Measurements from ENCODE around the gene UBE2E2.

The UBE2E2 gene

GRCh38 chr3:23189187-23189586 is 13.9 kb upstream of the UBE2E2 start:
- Histone ChIP-seq H3K27me3 (ENCODE audit: control insufficient read depth, insufficient read depth, low read length) (no peaks in the 10 kb centered on the region), H3K36me3 (ENCODE audit: control insufficient read depth, insufficient read depth, low read length) (no peaks in the 10 kb centered on the region), H3K4me1 (ENCODE audit: control insufficient read depth, insufficient read depth, low read length) (no peaks in the 10 kb centered on the region), H3K9me3 (ENCODE audit: control insufficient read depth, insufficient read depth, low read length) (no peaks in the 10 kb centered on the region), H3K4me3 (ENCODE audit: low read length) (no peak overlapping the region), H3K27ac (ENCODE audit: low read length) (no peak overlapping the region)
- no peak for DNase-seq (ENCODE audit: low read depth, low spot score)
- WGBS (ENCODE audit: insufficient coverage, insufficient read length): no CpG with 5 or more reads among the region's 1 CpG

- H3K4me1 ChIP-seq (ENCODE audit: control insufficient read depth, insufficient read depth, low read length): no peaks in the 10 kb centered on the region
- H3K27ac ChIP-seq (ENCODE audit: low read length): no peak overlapping the region
- no peaks in the 10 kb centered on the region for H3K27me3 ChIP-seq (ENCODE audit: control insufficient read depth, insufficient read depth, low read length)
- no peaks in the 10 kb centered on the region for H3K9me3 ChIP-seq (ENCODE audit: control insufficient read depth, insufficient read depth, low read length)
- no peaks in the 10 kb centered on the region for H3K36me3 ChIP-seq (ENCODE audit: control insufficient read depth, insufficient read depth, low read length)
- H3K4me3 ChIP-seq (ENCODE audit: low read length): no peak overlapping the region
- no peak for DNase-seq (ENCODE audit: low read depth, low spot score)
- WGBS (ENCODE audit: insufficient coverage, insufficient read length): no CpG with 5 or more reads among the region's 2 CpGs
These were observed 10.3 kb upstream of the UBE2E2 start for GRCh38 chr3:23192816-23193215.

- no peaks in the 10 kb centered on the region for H3K9me3 ChIP-seq (ENCODE audit: control insufficient read depth, insufficient read depth, low read length)
- H3K27me3 ChIP-seq (ENCODE audit: control insufficient read depth, insufficient read depth, low read length): no peaks in the 10 kb centered on the region
- DNase-seq (ENCODE audit: low read depth, low spot score): no peak
- no CpG with 5 or more reads among the region's 3 CpGs for WGBS (ENCODE audit: insufficient coverage, insufficient read length)
- H3K36me3 ChIP-seq (ENCODE audit: control insufficient read depth, insufficient read depth, low read length): no peaks in the 10 kb centered on the region
- no peaks in the 10 kb centered on the region for H3K4me1 ChIP-seq (ENCODE audit: control insufficient read depth, insufficient read depth, low read length)
- H3K4me3 ChIP-seq (ENCODE audit: low read length): no peak overlapping the region
- H3K27ac ChIP-seq (ENCODE audit: low read length): no peak overlapping the region
These were observed 9.3 kb upstream of the UBE2E2 start for GRCh38 chr3:23193831-23194230.

- Histone ChIP-seq H3K4me1 (ENCODE audit: control insufficient read depth, insufficient read depth, low read length) (peaks cover 2% of the 10 kb centered on the region; the same call in 1 of the 2 replicates), H3K4me3 (ENCODE audit: low read length) (no peak overlapping the region), H3K27ac (ENCODE audit: low read length) (no peak overlapping the region), H3K9me3 (ENCODE audit: control insufficient read depth, insufficient read depth, low read length) (no peaks in the 10 kb centered on the region), H3K27me3 (ENCODE audit: control insufficient read depth, insufficient read depth, low read length) (peaks cover 5% of the 10 kb centered on the region; the same call in 1 of the 2 replicates), H3K36me3 (ENCODE audit: control insufficient read depth, insufficient read depth, low read length) (no peaks in the 10 kb centered on the region)
- DNase-seq (ENCODE audit: low read depth, low spot score): no peak
- no CpG with 5 or more reads among the region's 4 CpGs for WGBS (ENCODE audit: insufficient coverage, insufficient read length)
These were observed 4.3 kb upstream of the UBE2E2 start for GRCh38 chr3:23198801-23199200.

GRCh38 chr3:23199649-23200048 is 3.5 kb upstream of the UBE2E2 start:
- WGBS (ENCODE audit: insufficient coverage, insufficient read length): no CpG with 5 or more reads among the region's 5 CpGs
- Histone ChIP-seq H3K4me1 (ENCODE audit: control insufficient read depth, insufficient read depth, low read length) (peaks cover 2% of the 10 kb centered on the region; the same call in 1 of the 2 replicates), H3K9me3 (ENCODE audit: control insufficient read depth, insufficient read depth, low read length) (no peaks in the 10 kb centered on the region), H3K27me3 (ENCODE audit: control insufficient read depth, insufficient read depth, low read length) (peaks cover 5% of the 10 kb centered on the region; the same call in 1 of the 2 replicates), H3K4me3 (ENCODE audit: low read length) (no peak overlapping the region), H3K36me3 (ENCODE audit: control insufficient read depth, insufficient read depth, low read length) (no peaks in the 10 kb centered on the region), H3K27ac (ENCODE audit: low read length) (no peak overlapping the region)
- DNase-seq (ENCODE audit: low read depth, low spot score): no peak

- Histone ChIP-seq H3K4me3 (ENCODE audit: low read length) (no peak overlapping the region), H3K4me1 (ENCODE audit: control insufficient read depth, insufficient read depth, low read length) (peaks cover 2% of the 10 kb centered on the region; the same call in 1 of the 2 replicates), H3K27ac (ENCODE audit: low read length) (no peak overlapping the region), H3K27me3 (ENCODE audit: control insufficient read depth, insufficient read depth, low read length) (peaks cover 5% of the 10 kb centered on the region; the same call in 1 of the 2 replicates), H3K9me3 (ENCODE audit: control insufficient read depth, insufficient read depth, low read length) (no peaks in the 10 kb centered on the region), H3K36me3 (ENCODE audit: control insufficient read depth, insufficient read depth, low read length) (no peaks in the 10 kb centered on the region)
- DNase-seq (ENCODE audit: low read depth, low spot score): no peak
- WGBS (ENCODE audit: insufficient coverage, insufficient read length): 100% methylated on average over 2 of the region's 10 CpGs
These were observed 1.8 kb upstream of the UBE2E2 start for GRCh38 chr3:23201154-23201838.

GRCh38 chr3:23202203-23202920 is 765 bp upstream of the UBE2E2 start:
- no peak for DNase-seq (ENCODE audit: low read depth, low spot score)
- H3K4me1 ChIP-seq (ENCODE audit: control insufficient read depth, insufficient read depth, low read length): peaks cover 2% of the 10 kb centered on the region; the same call in 1 of the 2 replicates
- WGBS (ENCODE audit: insufficient coverage, insufficient read length): no CpG with 5 or more reads among the region's 41 CpGs
- no peaks in the 10 kb centered on the region for H3K9me3 ChIP-seq (ENCODE audit: control insufficient read depth, insufficient read depth, low read length)
- no peaks in the 10 kb centered on the region for H3K36me3 ChIP-seq (ENCODE audit: control insufficient read depth, insufficient read depth, low read length)
- H3K27ac ChIP-seq (ENCODE audit: low read length): no peak overlapping the region
- peak overlapping the region; percentile 96 for H3K4me3 ChIP-seq (ENCODE audit: low read length)
- peaks cover 5% of the 10 kb centered on the region; the same call in 1 of the 2 replicates for H3K27me3 ChIP-seq (ENCODE audit: control insufficient read depth, insufficient read depth, low read length)

- no CpG with 5 or more reads among the region's 19 CpGs for WGBS (ENCODE audit: insufficient coverage, insufficient read length)
- H3K9me3 ChIP-seq (ENCODE audit: control insufficient read depth, insufficient read depth, low read length): no peaks in the 10 kb centered on the region
- peak overlapping the region; percentile 96; the same call in 1 of the 2 replicates for H3K4me3 ChIP-seq (ENCODE audit: low read length)
- H3K27me3 ChIP-seq (ENCODE audit: control insufficient read depth, insufficient read depth, low read length): peaks cover 5% of the 10 kb centered on the region; the same call in 1 of the 2 replicates
- peaks cover 2% of the 10 kb centered on the region; the same call in 1 of the 2 replicates for H3K4me1 ChIP-seq (ENCODE audit: control insufficient read depth, insufficient read depth, low read length)
- DNase-seq (ENCODE audit: low read depth, low spot score): no peak
- H3K36me3 ChIP-seq (ENCODE audit: control insufficient read depth, insufficient read depth, low read length): no peaks in the 10 kb centered on the region
- H3K27ac ChIP-seq (ENCODE audit: low read length): no peak overlapping the region
These were observed 692 bp downstream of the UBE2E2 start for GRCh38 chr3:23203708-23204330.

- WGBS (ENCODE audit: insufficient coverage, insufficient read length): 100% methylated on average over 1 of the region's 3 CpGs
- no peaks in the 10 kb centered on the region for H3K9me3 ChIP-seq (ENCODE audit: control insufficient read depth, insufficient read depth, low read length)
- no peak overlapping the region for H3K27ac ChIP-seq (ENCODE audit: low read length)
- no peaks in the 10 kb centered on the region for H3K36me3 ChIP-seq (ENCODE audit: control insufficient read depth, insufficient read depth, low read length)
- DNase-seq (ENCODE audit: low read depth, low spot score): no peak
- H3K27me3 ChIP-seq (ENCODE audit: control insufficient read depth, insufficient read depth, low read length): peaks cover 5% of the 10 kb centered on the region; the same call in 1 of the 2 replicates
- H3K4me3 ChIP-seq (ENCODE audit: low read length): no peak overlapping the region
- H3K4me1 ChIP-seq (ENCODE audit: control insufficient read depth, insufficient read depth, low read length): peaks cover 2% of the 10 kb centered on the region; the same call in 1 of the 2 replicates
These were observed 3.2 kb downstream of the UBE2E2 start for GRCh38 chr3:23206366-23206765.

GRCh38 chr3:23209103-23209502 is 6.0 kb downstream of the UBE2E2 start:
- Histone ChIP-seq H3K27me3 (ENCODE audit: control insufficient read depth, insufficient read depth, low read length) (no peaks in the 10 kb centered on the region), H3K4me1 (ENCODE audit: control insufficient read depth, insufficient read depth, low read length) (no peaks in the 10 kb centered on the region), H3K36me3 (ENCODE audit: control insufficient read depth, insufficient read depth, low read length) (no peaks in the 10 kb centered on the region), H3K27ac (ENCODE audit: low read length) (no peak overlapping the region), H3K4me3 (ENCODE audit: low read length) (no peak overlapping the region), H3K9me3 (ENCODE audit: control insufficient read depth, insufficient read depth, low read length) (no peaks in the 10 kb centered on the region)
- DNase-seq (ENCODE audit: low read depth, low spot score): no peak
- WGBS (ENCODE audit: insufficient coverage, insufficient read length): no CpG with 5 or more reads among the region's 1 CpG
